Thyroid gland (tissue), 4 donors: ENCODE data around the gene TMEM116.

Experiments used
- POLR2A ChIP-seq, 2 donors: fragments of 450-650 bp; IDR thresholded peaks; one replicate each; pipeline ENCODE4 v1.6.1; 2017; ENCODE audit warnings: antibody characterized with exemption in 2 of 2, mild to moderate bottlenecking in 2 of 2, moderate library complexity in 1 of 2
- TF ChIP-seq, protein P1 (sequence below), 6 experiments: fragments of 200-600 bp in 3 of 6; fragments of 450-650 bp in 3 of 6; sonication (generic) in 3 of 6; IDR thresholded peaks; one replicate each; pipeline ENCODE4 v1.5.1; 2016 to 2019; ENCODE audit warnings: antibody characterized with exemption in 6 of 6, mild to moderate bottlenecking in 2 of 6, inconsistent platforms in 1 of 6, moderate library complexity in 1 of 6

GRCh38 chr12:111925171-111925570 is 87.8 kb downstream of the TMEM116 start:
- TF ChIP-seq, protein P1, sequence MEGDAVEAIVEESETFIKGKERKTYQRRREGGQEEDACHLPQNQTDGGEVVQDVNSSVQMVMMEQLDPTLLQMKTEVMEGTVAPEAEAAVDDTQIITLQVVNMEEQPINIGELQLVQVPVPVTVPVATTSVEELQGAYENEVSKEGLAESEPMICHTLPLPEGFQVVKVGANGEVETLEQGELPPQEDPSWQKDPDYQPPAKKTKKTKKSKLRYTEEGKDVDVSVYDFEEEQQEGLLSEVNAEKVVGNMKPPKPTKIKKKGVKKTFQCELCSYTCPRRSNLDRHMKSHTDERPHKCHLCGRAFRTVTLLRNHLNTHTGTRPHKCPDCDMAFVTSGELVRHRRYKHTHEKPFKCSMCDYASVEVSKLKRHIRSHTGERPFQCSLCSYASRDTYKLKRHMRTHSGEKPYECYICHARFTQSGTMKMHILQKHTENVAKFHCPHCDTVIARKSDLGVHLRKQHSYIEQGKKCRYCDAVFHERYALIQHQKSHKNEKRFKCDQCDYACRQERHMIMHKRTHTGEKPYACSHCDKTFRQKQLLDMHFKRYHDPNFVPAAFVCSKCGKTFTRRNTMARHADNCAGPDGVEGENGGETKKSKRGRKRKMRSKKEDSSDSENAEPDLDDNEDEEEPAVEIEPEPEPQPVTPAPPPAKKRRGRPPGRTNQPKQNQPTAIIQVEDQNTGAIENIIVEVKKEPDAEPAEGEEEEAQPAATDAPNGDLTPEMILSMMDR (IDR thresholded peaks at IDR 0.05) = no peak
- no peak for TF ChIP-seq POLR2A (IDR thresholded peaks at IDR 0.05)
